ENCODE measurements around the gene HIP1.
A peak's percentile ranks its signal among the peaks of the same experiment; 100 is the strongest.
"Not testable (repeated sequence)": the region's sequence is repeated elsewhere in the genome, so short reads cannot be mapped to it uniquely, and the experiment has no call there.

Gene HIP1

GRCh38 chr7:75567948-75568595, 170.7 kb downstream of the HIP1 start:
- no peak for DNase-seq

- no peak for DNase-seq
Measured at GRCh38 chr7:75565132-75565837, 173.5 kb downstream of the HIP1 start.

- DNase-seq: no peak
Measured at GRCh38 chr7:75563171-75563570, 175.6 kb downstream of the HIP1 start.

GRCh38 chr7:75559976-75560365, 178.8 kb downstream of the HIP1 start:
- DNase-seq: no peak

GRCh38 chr7:75559355-75559975, 179.3 kb downstream of the HIP1 start:
- no peak for DNase-seq

- not testable (repeated sequence) for DNase-seq
Measured at GRCh38 chr7:75556835-75557234, 181.9 kb downstream of the HIP1 start.

GRCh38 chr7:75555736-75556135, 183.0 kb downstream of the HIP1 start:
- DNase-seq: no peak

- no peak for DNase-seq
Measured at GRCh38 chr7:75546237-75547015, 192.3 kb downstream of the HIP1 start.

GRCh38 chr7:75537731-75538130, 201.0 kb downstream of the HIP1 start:
- DNase-seq: no peak

- DNase-seq: no peak
Measured at GRCh38 chr7:75536940-75537538, 201.7 kb downstream of the HIP1 start.

GRCh38 chr7:75536491-75536890, 202.2 kb downstream of the HIP1 start:
- no peak for DNase-seq

- DNase-seq: no peak
Measured at GRCh38 chr7:75534727-75535307, 203.9 kb downstream of the HIP1 start.

GRCh38 chr7:75533926-75534325, 204.8 kb downstream of the HIP1 start:
- no peak for DNase-seq

- DNase-seq: no peak
Measured at GRCh38 chr7:75532639-75533038, 206.1 kb downstream of the HIP1 start.

- no peak for DNase-seq
Measured at GRCh38 chr7:75531359-75531821, 207.4 kb downstream of the HIP1 start.

- DNase-seq: not testable (repeated sequence)
Measured at GRCh38 chr7:75527224-75527722, 211.5 kb downstream of the HIP1 start.

GRCh38 chr7:75521727-75522126, 217.0 kb downstream of the HIP1 start:
- not testable (repeated sequence) for DNase-seq

GRCh38 chr7:75518842-75519241, 219.9 kb downstream of the HIP1 start:
- DNase-seq: not testable (repeated sequence)

GRCh38 chr7:75509033-75509432, 229.7 kb downstream of the HIP1 start:
- not testable (repeated sequence) for DNase-seq

- DNase-seq: not testable (repeated sequence)
Measured at GRCh38 chr7:75492020-75492419, 246.7 kb downstream of the HIP1 start, which contains the start of gene SPDYE5. TSS of gene SPDYE5 (plus strand) at chr7:75492320. CDS start at chr7:75494048, 1,728 bp downstream.

- DNase-seq: peak; percentile 90
Measured at GRCh38 chr7:75485979-75486643, 252.6 kb downstream of the HIP1 start, which contains the start of gene POM121C. TSS of gene POM121C (minus strand) at chr7:75486299. CDS start at chr7:75441496, 44,803 bp downstream.
